NT2/D1 (cell line): Measurements from ENCODE around the gene TBC1D2B.

Experiments used
- SUZ12 ChIP-seq: IDR thresholded peaks from 2 replicates; pipeline ENCODE4 v1.6.1; 2011; ENCODE audit not compliant: insufficient read length, insufficient read depth; ENCODE audit errors: extremely low read depth
- YY1 ChIP-seq: IDR thresholded peaks from 2 replicates; pipeline ENCODE4 v1.6.1; 2011; ENCODE audit not compliant: insufficient read length, insufficient read depth
- ZNF274 ChIP-seq: IDR thresholded peaks from 2 replicates; pipeline ENCODE4 v1.6.1; 2011; ENCODE audit warnings: mild to moderate bottlenecking, low read depth, low read length

GRCh38 chr15:78079298-78080087 lies 2.0 kb upstream of the TBC1D2B start:
- TF ChIP-seq YY1 (no peak), SUZ12 (no peak), ZNF274 (no peak)
